Esophagus (tissue), 2 donors: ENCODE measurements around the gene USP5. TPM values are rescaled to one million over a fixed set of nuclear protein-coding genes. Genes with fewer than 3 reads are reported as not detected.

Source experiments
- H3K27ac ChIP-seq, 2 donors: one replicate each; pipeline ENCODE4 v1.5.1; 2013; ENCODE audit warnings: low read depth in 2 of 2, mild to moderate bottlenecking in 2 of 2, inconsistent platforms in 1 of 2, low read length in 1 of 2, moderate library complexity in 1 of 2
- H3K27me3 ChIP-seq, 2 donors: one replicate each; pipeline ENCODE4 v1.6.1; 2013; ENCODE audit warnings: low read length in 2 of 2, control low read depth in 1 of 2, mild to moderate bottlenecking in 1 of 2; ENCODE audit not compliant: insufficient read depth in 2 of 2, control insufficient read depth in 1 of 2
- H3K36me3 ChIP-seq, 2 donors: one replicate each; pipeline ENCODE4 v1.6.1; 2013; ENCODE audit warnings: low read length in 1 of 2; ENCODE audit not compliant: control insufficient read depth in 2 of 2, insufficient read depth in 2 of 2
- H3K4me1 ChIP-seq, 2 donors: one replicate each; pipeline ENCODE4 v1.6.1; 2013; ENCODE audit warnings: low read length in 1 of 2; ENCODE audit not compliant: control insufficient read depth in 2 of 2, insufficient read depth in 2 of 2
- H3K4me3 ChIP-seq, 2 donors: one replicate each; pipeline ENCODE4 v1.5.1; 2013; ENCODE audit warnings: low read length in 2 of 2, mild to moderate bottlenecking in 2 of 2, low read depth in 1 of 2, moderate library complexity in 1 of 2
- H3K9me3 ChIP-seq, 2 donors: one replicate each; pipeline ENCODE4 v1.6.1; 2013; ENCODE audit warnings: mild to moderate bottlenecking in 2 of 2, low read depth in 1 of 2, low read length in 1 of 2, moderate library complexity in 1 of 2; ENCODE audit not compliant: control insufficient read depth in 2 of 2, insufficient read depth in 1 of 2
- WGBS, 2 donors: extraction: QIAGEN DNeasy Blood & Tissue Kit; methylation state at CpG; one replicate each; pipeline ENCODE4 v1.1.7; 2013; 5-methylcytosine and 5-hydroxymethylcytosine counted together
- polyA plus RNA-seq, 2 donors: library from polyadenylated mRNA; stranded (reverse); fragments of 200-250 nt; gene quantifications; one replicate each; pipeline ENCODE4 v1.2.3, GENCODE V29; 2013
- donor health status: healthy with polysubstance abuse.
- donor health status: Bipolar disorder and iron deficiency.

The USP5 gene
- polyA plus RNA-seq, 2 donors, result 21.4 to 40.7 TPM

- Histone ChIP-seq H3K4me1 (peaks cover 4 to 9% of the 10 kb centered on the region in 2 donors), H3K9me3 (no peaks in the 10 kb centered on the region), H3K36me3 (peaks cover 0 to 3% of the 10 kb centered on the region in 2 donors), H3K27me3 (no peaks in the 10 kb centered on the region), H3K27ac (no peak overlapping the region), H3K4me3 (peak overlapping the region; percentile 22 to 70)
- WGBS, 2 donors, result 68 to 81% methylated on average over 10 of the region's 10 CpGs
Measured at GRCh38 chr12:6849976-6850560, 1.9 kb upstream of the USP5 start.

GRCh38 chr12:6850796-6851152 lies 1.2 kb upstream of the USP5 start:
- WGBS, 2 donors, result 22 to 27% methylated on average over 16 of the region's 16 CpGs
- no peaks in the 10 kb centered on the region for H3K36me3 ChIP-seq
- H3K27me3 ChIP-seq, result no peaks in the 10 kb centered on the region
- no peak overlapping the region for H3K27ac ChIP-seq
- H3K4me1 ChIP-seq, result peaks cover 4 to 9% of the 10 kb centered on the region in 2 donors
- H3K9me3 ChIP-seq, result no peaks in the 10 kb centered on the region
- H3K4me3 ChIP-seq, result peak overlapping the region; percentile 41 to 70

- peaks cover 4 to 9% of the 10 kb centered on the region in 2 donors for H3K4me1 ChIP-seq
- H3K4me3 ChIP-seq, result peak within 1 kb of the TSS; percentile 70 to 82
- no peaks in the 10 kb centered on the region for H3K9me3 ChIP-seq
- no peaks in the 10 kb centered on the region for H3K27me3 ChIP-seq
- H3K36me3 ChIP-seq, result peaks cover 0 to 5% of the 10 kb centered on the region in 2 donors
- WGBS, 2 donors, result 0% methylated on average over 37 of the region's 37 CpGs
- H3K27ac ChIP-seq, result peak within 1 kb of the TSS; percentile 94 to 99
Measured at GRCh38 chr12:6851153-6851920, 613 bp upstream of the USP5 start, which contains the start of gene CDCA3. CDCA3 (minus strand) TSS chr12:6851286; CDS start chr12:6850952, 334 bp downstream.

GRCh38 chr12:6852651-6853354 lies 853 bp downstream of the USP5 start:
- Histone ChIP-seq H3K27me3 (no peaks in the 10 kb centered on the region), H3K9me3 (no peaks in the 10 kb centered on the region), H3K4me3 (peak overlapping the region; percentile 66 to 82), H3K4me1 (peaks cover 4 to 9% of the 10 kb centered on the region in 2 donors), H3K36me3 (peaks cover under 1 to 13% of the 10 kb centered on the region in 2 donors), H3K27ac (peak overlapping the region; percentile 53 to 82)
- WGBS, 2 donors, result 1 to 2% methylated on average over 18 of the region's 18 CpGs

GRCh38 chr12:6853626-6854025 lies 1.7 kb downstream of the USP5 start:
- H3K27me3 ChIP-seq, result no peaks in the 10 kb centered on the region
- 55 to 67% methylated on average over 1 of the region's 1 CpG for WGBS, 2 donors
- H3K4me1 ChIP-seq, result peaks cover 4 to 9% of the 10 kb centered on the region in 2 donors
- no peaks in the 10 kb centered on the region for H3K9me3 ChIP-seq
- no peak overlapping the region for H3K4me3 ChIP-seq
- H3K27ac ChIP-seq, result no peak overlapping the region
- peaks cover 5 to 20% of the 10 kb centered on the region in 2 donors for H3K36me3 ChIP-seq

GRCh38 chr12:6854036-6854435 lies 2.1 kb downstream of the USP5 start:
- WGBS, 2 donors, result 78% methylated on average over 6 of the region's 6 CpGs
- Histone ChIP-seq H3K4me1 (peaks cover 4 to 9% of the 10 kb centered on the region in 2 donors), H3K9me3 (no peaks in the 10 kb centered on the region), H3K36me3 (peaks cover 6 to 23% of the 10 kb centered on the region in 2 donors), H3K27ac (no peak overlapping the region), H3K27me3 (no peaks in the 10 kb centered on the region), H3K4me3 (no peak overlapping the region)

- 91 to 92% methylated on average over 14 of the region's 14 CpGs for WGBS, 2 donors
- Histone ChIP-seq H3K4me1 (peaks cover 4 to 9% of the 10 kb centered on the region in 2 donors), H3K27me3 (no peaks in the 10 kb centered on the region), H3K36me3 (peaks cover 9 to 34% of the 10 kb centered on the region in 2 donors), H3K4me3 (no peak overlapping the region), H3K9me3 (no peaks in the 10 kb centered on the region), H3K27ac (no peak overlapping the region)
Measured at GRCh38 chr12:6855322-6855721, 3.4 kb downstream of the USP5 start.

GRCh38 chr12:6858799-6859198 lies 6.8 kb downstream of the USP5 start:
- H3K36me3 ChIP-seq, result peaks cover 23 to 51% of the 10 kb centered on the region in 2 donors
- 92 to 93% methylated on average over 2 of the region's 2 CpGs for WGBS, 2 donors

GRCh38 chr12:6860116-6860515 lies 8.2 kb downstream of the USP5 start:
- Histone ChIP-seq H3K27ac (no peak overlapping the region), H3K4me3 (no peak overlapping the region), H3K9me3 (no peaks in the 10 kb centered on the region), H3K4me1 (no peaks in the 10 kb centered on the region), H3K36me3 (peaks cover 26 to 60% of the 10 kb centered on the region in 2 donors), H3K27me3 (no peaks in the 10 kb centered on the region)
- WGBS, 2 donors, result 95 to 98% methylated on average over 9 of the region's 9 CpGs

More at GRCh38 chr12:6858799-6859198, 6.8 kb downstream of the USP5 start:
- no peak overlapping the region for H3K27ac ChIP-seq
- no peaks in the 10 kb centered on the region for H3K9me3 ChIP-seq
- no peaks in the 10 kb centered on the region for H3K27me3 ChIP-seq
- H3K4me1 ChIP-seq, result no peaks in the 10 kb centered on the region
- no peak overlapping the region for H3K4me3 ChIP-seq
